Glutamatergic neuron (in vitro differentiated cells): ENCODE measurements around the gene CHTF18. TPM values are rescaled to one million over a fixed set of nuclear protein-coding genes. Genes with fewer than 3 reads are reported as not detected.

Experiments used
- DNase-seq: peaks from one replicate; pipeline ENCODE4 v3.0.0; 2022
- H3K27ac Mint-ChIP-seq: one replicate; pipeline ENCODE4 v1.8.0; 2020; ENCODE audit warnings: mild to moderate bottlenecking, mixed read lengths, inconsistent platforms; ENCODE audit not compliant: unreplicated experiment
- H3K27me3 Mint-ChIP-seq: one replicate; pipeline ENCODE4 v1.8.0; 2020; ENCODE audit warnings: mild to moderate bottlenecking, moderate library complexity, mixed read lengths, inconsistent platforms; ENCODE audit not compliant: unreplicated experiment
- H3K36me3 Mint-ChIP-seq: one replicate; pipeline ENCODE4 v1.8.0; 2020; ENCODE audit warnings: mild to moderate bottlenecking, mixed read lengths, inconsistent platforms; ENCODE audit not compliant: unreplicated experiment
- H3K4me1 Mint-ChIP-seq: one replicate; pipeline ENCODE4 v1.8.0; 2020; ENCODE audit warnings: mild to moderate bottlenecking, low read depth, mixed read lengths, inconsistent platforms; ENCODE audit not compliant: unreplicated experiment
- H3K4me3 Mint-ChIP-seq: one replicate; pipeline ENCODE4 v1.8.0; 2020; ENCODE audit warnings: mild to moderate bottlenecking, mixed read lengths, inconsistent platforms; ENCODE audit not compliant: unreplicated experiment
- H3K9me3 Mint-ChIP-seq: one replicate; pipeline ENCODE4 v1.8.0; 2020; ENCODE audit warnings: mild to moderate bottlenecking, moderate library complexity, mixed read lengths, inconsistent platforms; ENCODE audit not compliant: unreplicated experiment
- CTCF ChIP-seq: fragments of 200-600 bp; sonication (generic); IDR thresholded peaks from one replicate; pipeline ENCODE4 v1.5.0; 2021; ENCODE audit not compliant: partially characterized antibody, unreplicated experiment
- total RNA-seq: library from RNA; stranded (reverse); fragmentation: NEBNext Ultra II Directional; extraction: Animal tissue kit (Norgen Biotek cat#: 25700); gene quantifications from one replicate; pipeline ENCODE4 v1.2.1, GENCODE V29; 2021; ENCODE audit not compliant: unreplicated experiment

The CHTF18 gene
- total RNA-seq, 1 donor from 2014 or later = 49.2 TPM

GRCh38 chr16:767743-768235 lies 20.6 kb upstream of the CHTF18 start:
- no peaks in the 10 kb centered on the region for H3K4me1 Mint-ChIP-seq
- peaks cover 2% of the 10 kb centered on the region for H3K9me3 Mint-ChIP-seq
- no peaks in the 10 kb centered on the region for H3K36me3 Mint-ChIP-seq
- H3K4me3 Mint-ChIP-seq = no peak overlapping the region
- peaks cover 6% of the 10 kb centered on the region for H3K27me3 Mint-ChIP-seq
- TF ChIP-seq CTCF = no peak
- no peak overlapping the region for H3K27ac Mint-ChIP-seq
- DNase-seq = peak; percentile 62

- H3K27ac Mint-ChIP-seq = no peak overlapping the region
- H3K4me3 Mint-ChIP-seq = no peak overlapping the region
- no peak for TF ChIP-seq CTCF
- no peaks in the 10 kb centered on the region for H3K4me1 Mint-ChIP-seq
- H3K9me3 Mint-ChIP-seq = peaks cover 2% of the 10 kb centered on the region
- no peak for DNase-seq
- no peaks in the 10 kb centered on the region for H3K36me3 Mint-ChIP-seq
- peaks cover 6% of the 10 kb centered on the region for H3K27me3 Mint-ChIP-seq
Observed at GRCh38 chr16:768428-768827, 20.0 kb upstream of the CHTF18 start.

- no peaks in the 10 kb centered on the region for H3K36me3 Mint-ChIP-seq
- H3K9me3 Mint-ChIP-seq = peaks cover 2% of the 10 kb centered on the region
- H3K27me3 Mint-ChIP-seq = peaks cover 6% of the 10 kb centered on the region
- TF ChIP-seq CTCF = no peak
- no peak overlapping the region for H3K27ac Mint-ChIP-seq
- H3K4me1 Mint-ChIP-seq = no peaks in the 10 kb centered on the region
- H3K4me3 Mint-ChIP-seq = no peak overlapping the region
- no peak for DNase-seq
Observed at GRCh38 chr16:769184-769784, 19.1 kb upstream of the CHTF18 start.

GRCh38 chr16:769934-770333 lies 18.5 kb upstream of the CHTF18 start:
- Mint-ChIP-seq H3K9me3 (peaks cover 2% of the 10 kb centered on the region), H3K27ac (no peak overlapping the region), H3K36me3 (no peaks in the 10 kb centered on the region), H3K4me3 (no peak overlapping the region), H3K4me1 (no peaks in the 10 kb centered on the region), H3K27me3 (peaks cover 6% of the 10 kb centered on the region)
- no peak for DNase-seq
- TF ChIP-seq CTCF = no peak

- H3K27ac Mint-ChIP-seq = no peak overlapping the region
- peaks cover 2% of the 10 kb centered on the region for H3K9me3 Mint-ChIP-seq
- no peak overlapping the region for H3K4me3 Mint-ChIP-seq
- no peak for TF ChIP-seq CTCF
- peaks cover 6% of the 10 kb centered on the region for H3K27me3 Mint-ChIP-seq
- no peak for DNase-seq
- H3K36me3 Mint-ChIP-seq = no peaks in the 10 kb centered on the region
- H3K4me1 Mint-ChIP-seq = no peaks in the 10 kb centered on the region
Observed at GRCh38 chr16:770411-770810, 18.0 kb upstream of the CHTF18 start.
